NCI-H1092 treated with DMSO at 0.1 percent for 48 hours (cell line): ENCODE results near the gene SETD5.

Experiments
- DNase-seq: peaks from one replicate; lab custom pipeline; 2025; lab: John Stamatoyannopoulos, UW

The SETD5 gene, protein sequence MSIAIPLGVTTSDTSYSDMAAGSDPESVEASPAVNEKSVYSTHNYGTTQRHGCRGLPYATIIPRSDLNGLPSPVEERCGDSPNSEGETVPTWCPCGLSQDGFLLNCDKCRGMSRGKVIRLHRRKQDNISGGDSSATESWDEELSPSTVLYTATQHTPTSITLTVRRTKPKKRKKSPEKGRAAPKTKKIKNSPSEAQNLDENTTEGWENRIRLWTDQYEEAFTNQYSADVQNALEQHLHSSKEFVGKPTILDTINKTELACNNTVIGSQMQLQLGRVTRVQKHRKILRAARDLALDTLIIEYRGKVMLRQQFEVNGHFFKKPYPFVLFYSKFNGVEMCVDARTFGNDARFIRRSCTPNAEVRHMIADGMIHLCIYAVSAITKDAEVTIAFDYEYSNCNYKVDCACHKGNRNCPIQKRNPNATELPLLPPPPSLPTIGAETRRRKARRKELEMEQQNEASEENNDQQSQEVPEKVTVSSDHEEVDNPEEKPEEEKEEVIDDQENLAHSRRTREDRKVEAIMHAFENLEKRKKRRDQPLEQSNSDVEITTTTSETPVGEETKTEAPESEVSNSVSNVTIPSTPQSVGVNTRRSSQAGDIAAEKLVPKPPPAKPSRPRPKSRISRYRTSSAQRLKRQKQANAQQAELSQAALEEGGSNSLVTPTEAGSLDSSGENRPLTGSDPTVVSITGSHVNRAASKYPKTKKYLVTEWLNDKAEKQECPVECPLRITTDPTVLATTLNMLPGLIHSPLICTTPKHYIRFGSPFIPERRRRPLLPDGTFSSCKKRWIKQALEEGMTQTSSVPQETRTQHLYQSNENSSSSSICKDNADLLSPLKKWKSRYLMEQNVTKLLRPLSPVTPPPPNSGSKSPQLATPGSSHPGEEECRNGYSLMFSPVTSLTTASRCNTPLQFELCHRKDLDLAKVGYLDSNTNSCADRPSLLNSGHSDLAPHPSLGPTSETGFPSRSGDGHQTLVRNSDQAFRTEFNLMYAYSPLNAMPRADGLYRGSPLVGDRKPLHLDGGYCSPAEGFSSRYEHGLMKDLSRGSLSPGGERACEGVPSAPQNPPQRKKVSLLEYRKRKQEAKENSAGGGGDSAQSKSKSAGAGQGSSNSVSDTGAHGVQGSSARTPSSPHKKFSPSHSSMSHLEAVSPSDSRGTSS (N-terminal part only)

DNA sequence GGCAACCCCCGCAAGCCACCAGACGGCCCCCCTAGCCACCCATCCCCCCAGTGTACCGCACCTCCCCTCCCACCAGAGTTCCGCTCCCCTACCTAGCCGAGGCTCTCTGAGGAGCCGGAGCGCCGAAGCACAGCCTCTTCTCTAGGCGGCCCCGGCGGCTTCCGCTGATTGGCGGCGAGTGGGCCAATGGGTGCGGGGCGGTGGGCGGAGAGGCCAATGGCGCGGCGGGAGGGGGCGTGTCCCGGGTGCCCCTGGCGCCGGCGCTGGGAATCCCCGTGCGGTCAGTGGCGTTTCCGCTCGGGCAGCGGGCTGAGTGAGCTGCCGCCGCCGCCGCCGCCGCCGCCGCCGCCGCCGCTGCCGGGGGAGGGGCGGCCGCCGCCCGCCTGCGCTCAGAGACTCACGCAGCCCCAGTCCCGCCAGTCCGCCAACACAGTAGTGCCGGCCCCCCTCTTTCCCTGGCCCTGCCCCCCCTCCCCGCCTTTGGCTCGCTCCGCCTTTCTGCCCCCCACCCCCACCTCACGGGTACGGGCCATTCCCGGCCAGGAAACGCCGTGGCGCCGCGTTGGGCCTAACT, at the start of gene SETD5:
Gene SETD5 (plus strand): TSS at position 284 of the 574 bp plus-strand sequence. CDS start 31,324 bp downstream, outside the sequence.
- peak; percentile 89 for DNase-seq

DNA sequence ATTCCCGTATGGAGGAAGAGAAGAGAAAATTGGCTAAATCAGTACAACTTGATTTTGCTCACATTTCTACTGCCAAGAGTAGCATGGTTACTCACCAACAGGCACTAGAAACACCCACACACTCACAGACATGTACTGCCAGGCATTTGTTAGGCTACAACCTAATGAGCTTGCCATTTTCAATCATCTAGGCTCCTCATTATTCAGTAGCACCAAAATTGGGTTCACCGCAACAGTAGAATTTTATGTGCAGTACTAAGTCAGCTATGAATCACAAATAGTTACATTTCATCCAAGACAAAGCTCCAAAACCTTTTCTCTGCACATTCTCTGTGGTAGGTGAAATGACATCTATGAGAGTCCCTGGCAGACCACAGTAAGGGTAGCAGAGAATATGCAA, 49.5 kb upstream of the SETD5 start:
- no peak for DNase-seq

DNA sequence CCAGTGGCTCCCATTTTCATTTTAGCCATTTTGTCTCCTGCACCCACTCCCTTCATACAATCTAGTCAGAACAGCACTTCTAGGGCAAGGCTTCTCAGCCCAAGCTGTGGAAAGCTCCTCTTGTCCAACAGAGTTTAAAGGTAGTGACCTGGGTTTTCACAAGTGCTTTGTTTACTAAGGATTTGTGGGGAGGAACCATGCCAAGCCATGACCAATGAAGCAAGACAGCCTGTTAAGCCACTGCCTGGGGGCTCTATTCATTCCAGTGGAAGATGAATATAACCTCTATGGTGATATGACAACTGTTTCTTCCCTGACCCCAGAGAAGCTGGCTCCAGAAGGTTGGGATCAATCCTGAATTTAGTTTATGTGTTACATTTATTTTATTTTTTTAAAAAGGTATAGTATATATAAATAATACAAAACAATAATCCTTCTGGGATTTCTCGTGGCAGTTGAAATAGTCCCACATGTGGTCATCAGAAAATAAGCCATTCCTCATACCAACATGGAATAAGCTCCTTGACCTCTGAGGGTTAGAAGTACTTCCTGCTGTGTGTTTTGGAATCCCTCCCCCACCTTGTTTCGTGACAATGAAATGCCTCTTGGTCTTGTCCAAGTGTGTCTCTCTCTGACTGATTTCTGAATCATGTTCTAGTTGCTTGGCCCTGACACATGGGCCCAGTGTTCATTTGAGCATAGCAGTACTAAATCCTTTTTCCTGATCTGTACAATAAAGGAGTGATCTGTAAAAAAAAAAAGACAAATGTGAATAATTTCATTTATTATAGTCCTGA, 47.9 kb upstream of the SETD5 start:
- no peak for DNase-seq

DNA sequence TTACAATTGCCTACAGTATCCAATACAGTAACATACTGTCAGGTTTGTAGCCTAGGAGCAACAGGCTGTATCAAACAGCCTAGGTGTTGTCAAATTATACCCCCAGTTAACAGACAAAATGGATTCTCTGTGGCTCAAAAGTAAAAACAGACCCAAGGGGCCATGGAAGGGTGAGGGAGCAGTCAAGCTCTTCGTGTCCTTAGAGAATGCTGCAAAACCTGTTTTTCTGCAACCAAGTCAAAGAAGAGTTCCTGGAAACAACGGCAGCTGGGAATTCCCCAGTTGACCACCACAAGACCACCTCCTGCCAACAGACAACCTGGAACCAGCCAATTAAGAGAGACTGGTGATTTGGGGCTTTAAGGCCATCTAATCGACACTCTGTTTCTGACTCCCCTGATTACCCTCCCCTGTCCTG, 45.7 kb upstream of the SETD5 start:
- no peak for DNase-seq

DNA sequence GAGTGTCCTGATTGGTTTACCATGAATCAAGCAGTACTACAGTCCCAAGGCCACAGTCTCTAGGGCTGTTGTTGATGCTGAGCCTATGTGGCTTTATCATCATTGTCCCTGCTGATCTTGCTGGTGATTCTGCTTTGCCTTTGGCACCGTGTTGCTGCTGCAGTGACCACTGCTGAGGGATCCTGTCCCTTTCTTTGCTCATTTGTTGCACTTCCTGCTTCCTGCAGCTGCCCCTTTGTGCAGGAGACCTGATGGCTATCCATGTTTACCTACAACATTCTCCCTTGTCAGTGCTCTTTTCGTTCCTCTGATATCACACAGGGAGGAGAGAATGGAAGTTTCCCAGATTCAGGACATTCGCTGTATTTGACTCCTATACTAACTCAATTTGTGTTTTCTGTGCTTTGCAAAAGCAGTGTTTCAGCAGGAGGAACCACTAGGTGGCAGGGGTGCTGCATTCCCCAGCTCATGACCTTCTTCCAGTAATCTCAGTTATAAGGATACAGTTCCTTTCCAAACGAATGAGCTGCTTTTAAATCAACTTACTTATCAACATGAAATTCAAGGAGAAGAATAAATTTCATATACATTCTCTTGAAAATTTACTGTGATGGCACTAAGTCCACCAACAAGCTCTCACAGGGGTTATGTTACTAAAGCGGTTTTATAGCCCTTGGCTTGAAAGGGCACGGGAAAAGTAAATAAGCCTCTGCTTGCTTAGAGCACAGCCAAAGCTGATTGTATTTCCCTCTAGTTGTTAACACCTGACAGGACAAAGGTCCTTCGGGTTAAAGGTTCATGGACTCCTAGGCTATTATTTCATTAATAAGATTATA, 44.3 kb upstream of the SETD5 start:
- peak; percentile 67 for DNase-seq

DNA sequence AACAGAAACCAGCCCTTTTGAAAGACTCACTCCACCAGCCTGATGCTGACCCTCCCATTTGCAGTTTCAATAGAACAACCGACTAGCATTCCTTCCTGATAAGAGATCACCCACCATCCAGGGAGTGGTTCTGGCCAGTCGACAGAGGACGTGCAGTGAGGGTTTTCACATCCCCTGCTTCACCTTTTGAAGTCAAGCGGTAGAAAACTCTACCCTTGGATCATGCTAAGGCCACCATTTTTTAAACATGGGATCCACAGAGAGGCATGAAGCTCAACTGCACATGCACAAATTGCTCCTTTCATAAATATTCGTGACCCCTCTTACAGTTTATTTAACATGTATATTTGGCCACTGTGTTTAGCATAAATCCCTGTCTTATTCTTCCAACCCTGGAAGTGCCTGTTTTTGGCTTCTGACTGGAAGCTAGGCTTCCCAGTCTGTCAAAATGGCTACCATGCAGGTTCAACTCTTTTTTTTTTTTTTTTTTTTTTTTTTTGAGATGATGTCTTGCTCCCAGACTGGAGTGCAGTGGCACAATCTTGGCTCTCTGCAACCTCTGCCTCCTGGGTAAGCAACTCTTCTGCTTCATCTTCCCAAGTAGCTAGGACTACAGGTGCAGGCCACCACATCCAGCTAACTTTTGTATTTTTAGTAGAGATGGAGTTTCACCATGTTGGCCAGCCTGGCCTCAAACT, 35.6 kb upstream of the SETD5 start:
- no peak for DNase-seq

DNA sequence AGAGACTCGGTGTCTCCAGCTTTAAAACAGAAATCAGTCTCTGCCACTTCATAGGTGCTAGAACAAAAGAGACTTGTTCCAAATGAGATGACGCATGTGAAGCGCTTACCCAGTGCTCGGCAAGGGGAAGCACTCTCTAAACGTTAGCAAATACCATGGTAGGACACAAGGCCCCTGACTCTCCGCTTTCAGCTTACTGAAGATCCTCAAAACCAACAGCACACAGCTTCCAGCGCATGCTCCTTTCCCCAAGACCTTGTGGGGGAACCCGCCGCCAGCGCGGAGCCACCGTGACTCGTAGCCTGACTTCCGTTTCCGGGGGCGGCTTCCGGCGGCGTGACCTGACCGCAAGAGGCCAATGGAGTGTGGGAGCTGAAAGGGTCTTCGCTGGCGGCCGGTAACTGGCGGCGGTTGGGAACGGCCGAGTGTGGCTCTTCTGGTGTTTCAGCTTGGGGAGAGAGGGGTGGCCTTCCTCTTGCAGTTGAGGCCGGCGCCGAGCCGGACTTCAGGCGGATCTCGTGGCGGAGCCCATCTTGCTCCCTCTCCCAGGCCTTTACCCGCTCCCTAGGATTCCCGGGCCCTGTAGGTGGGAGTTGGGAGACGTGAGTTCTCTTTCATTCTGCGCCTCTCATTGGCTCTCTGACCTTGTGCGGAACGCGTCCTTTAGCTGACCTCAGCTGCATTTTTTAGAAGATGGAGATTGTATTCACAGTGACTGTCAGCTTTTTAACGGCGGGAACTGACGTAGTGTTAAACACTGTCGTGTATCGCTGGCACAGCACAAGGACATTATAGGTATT, 34.5 kb upstream of the SETD5 start, which contains the start of gene THUMPD3:
Gene THUMPD3 (plus strand): TSS at position 324 of the 800 bp plus-strand sequence. CDS start 2,015 bp downstream, outside the sequence.
- peak; percentile 81 for DNase-seq

DNA sequence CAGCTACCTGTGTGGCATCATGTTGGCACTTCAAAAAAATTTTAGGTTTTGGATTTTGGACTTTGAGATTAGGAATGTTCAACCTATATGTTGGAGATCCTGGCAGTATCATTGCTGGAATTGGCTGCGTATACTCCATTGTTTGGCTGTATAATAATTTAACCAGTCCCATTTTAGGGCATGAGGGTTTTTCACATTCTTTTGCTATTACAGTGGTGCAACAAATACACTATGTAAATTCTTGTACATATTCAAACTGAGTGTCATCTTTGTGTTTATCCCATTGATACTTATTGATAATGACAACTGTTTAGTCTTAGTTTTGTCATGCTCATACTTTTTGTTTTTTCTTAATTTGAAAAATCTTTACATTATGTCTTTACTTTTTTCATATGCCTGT, 27.9 kb upstream of the SETD5 start:
- no peak for DNase-seq

DNA sequence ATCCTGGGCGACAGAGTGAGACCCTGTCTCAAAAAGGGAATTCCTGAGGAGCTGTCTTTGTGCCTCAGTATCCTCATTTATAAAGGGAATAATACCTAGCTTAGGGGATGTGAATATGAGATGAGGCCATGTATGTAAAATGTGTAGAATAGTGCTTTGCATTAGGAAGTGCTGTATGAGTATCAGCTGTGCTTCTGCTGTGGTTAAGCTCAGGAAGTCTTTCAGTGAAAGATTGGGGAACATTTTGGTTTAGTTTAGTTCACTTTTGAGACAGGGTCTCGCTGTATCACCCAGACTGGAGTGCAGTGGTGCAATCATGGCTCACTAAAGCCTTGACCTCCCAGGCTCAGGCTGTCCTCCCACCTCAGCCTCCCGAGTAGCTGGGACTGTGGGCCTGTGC, 23.9 kb upstream of the SETD5 start:
- DNase-seq: no peak

DNA sequence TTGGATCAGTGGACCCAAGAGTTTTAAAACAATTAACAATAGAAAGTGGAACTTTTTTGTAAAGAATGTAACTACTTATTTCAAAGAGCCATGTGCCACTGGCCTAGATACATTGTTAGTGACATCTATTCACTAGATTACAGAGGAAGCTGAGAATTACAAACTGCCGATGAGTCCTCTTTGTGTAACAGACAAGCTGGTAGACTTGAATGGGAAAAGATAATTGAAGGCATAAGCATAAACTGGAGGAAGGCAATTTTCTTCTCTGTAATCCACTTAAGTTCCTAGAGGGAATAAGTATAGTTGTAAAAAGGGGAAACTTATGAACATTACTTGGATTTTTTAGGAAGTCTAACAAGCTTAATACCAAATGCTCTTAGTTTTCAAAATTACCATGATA, 19.4 kb upstream of the SETD5 start:
- no peak for DNase-seq

DNA sequence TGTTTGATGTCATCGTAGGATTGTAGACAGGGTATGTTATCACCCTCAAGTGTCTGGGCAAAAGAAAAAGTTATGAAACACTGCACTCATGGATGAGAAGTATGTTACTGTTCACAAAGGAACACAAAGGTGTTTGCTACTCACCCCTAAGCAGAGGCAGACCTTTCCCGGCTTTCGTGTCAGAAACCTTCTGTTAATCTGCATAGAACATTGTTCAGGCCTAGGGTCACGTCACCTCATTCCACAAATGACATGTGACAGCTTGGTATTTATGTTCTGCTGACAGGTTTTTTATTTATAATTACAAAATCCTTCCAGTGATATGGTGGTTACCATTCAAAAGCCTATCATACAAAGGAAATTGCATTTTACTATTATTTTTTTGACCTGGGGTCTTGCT, 18.1 kb upstream of the SETD5 start:
- DNase-seq: no peak

DNA sequence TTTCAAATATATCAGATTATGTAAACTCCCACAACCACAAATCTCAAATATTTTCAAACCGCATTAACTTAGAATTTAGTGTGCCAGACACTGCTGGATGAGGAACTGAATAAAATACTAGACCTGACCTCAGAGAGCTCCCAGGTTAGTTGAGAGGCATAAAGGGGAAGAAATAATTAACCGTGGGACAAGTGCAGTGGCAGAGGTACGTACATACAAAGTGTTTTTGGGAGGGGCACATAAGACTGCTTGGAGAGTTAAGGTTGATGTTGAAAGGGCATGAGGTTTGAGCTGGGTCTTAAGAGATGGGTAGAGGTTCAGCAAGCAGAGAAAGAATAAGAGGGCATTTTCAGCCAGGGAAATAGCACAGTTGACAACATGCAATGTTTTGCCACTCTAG, 17.4 kb upstream of the SETD5 start:
- no peak for DNase-seq

DNA sequence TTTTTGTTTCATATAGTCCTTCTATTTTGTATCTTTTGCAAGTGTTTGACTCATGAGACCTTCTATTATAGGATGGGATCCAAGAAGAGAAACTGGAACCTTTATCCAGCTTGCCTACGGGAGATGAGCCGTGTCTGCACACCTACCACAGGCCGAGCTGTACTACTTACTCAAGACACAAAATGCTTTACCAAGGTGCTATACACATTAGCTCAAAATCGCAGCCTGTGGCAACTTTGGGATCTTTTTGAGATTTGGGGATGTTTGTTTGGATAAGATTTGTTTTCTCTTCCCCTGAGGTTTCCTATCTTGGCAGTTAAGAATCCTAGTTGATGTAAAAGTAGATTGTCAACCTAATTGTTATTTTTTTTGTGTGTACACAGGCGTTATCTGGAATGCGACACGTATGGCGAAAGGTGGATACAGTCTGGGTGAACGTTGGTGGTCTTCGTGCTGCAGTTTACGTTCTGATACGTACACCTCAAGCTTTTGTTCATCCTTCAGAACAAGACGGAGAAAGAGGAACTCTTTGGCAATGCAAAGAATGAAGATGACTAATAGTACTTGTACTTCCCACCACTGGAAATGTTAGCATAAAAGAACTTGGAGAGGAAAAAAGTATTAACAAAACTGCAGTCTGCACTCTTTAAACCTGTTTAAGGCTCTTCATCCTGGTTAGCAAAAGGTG, 13.1 kb upstream of the SETD5 start:
- DNase-seq: no peak

DNA sequence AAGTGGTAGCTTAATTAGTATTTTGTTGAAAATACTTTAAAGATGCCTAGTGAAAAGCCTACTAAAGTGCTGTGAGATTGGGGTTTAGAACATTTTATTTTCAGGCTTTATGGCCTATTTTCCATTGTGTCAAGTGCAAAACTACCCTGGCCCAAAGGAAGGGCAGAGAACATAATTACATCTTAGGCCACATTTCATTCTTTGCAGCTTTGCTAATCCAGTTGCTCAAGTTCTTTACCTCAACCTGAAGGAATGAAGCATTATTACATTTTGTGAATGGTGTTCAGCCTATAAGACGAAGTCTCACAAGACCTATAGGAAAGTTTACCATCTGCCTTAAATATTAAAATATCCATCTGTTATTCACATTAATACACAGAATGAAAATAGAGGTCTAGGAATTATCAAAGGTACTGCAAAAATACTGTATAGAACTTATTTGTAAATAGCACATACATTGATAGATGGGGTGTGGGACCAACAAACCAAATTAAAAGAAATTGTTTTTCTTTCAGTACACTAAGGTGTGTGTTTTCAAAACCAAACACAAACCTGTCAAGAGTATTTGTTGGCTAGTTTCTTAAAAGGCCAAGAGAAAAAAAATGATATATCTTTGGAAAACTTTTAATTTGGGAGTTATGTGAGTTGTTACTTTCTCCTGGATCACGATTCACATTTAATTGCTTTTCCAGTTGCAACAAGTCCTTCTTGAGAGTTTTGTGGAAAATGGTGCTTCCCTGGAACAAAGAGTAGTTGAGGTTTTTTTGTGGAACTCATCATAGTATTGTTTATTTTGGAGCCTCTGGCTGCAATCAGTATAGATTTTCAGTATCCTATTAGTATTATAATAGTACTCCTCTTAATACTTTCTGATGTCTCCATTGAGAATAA, 12.0 kb upstream of the SETD5 start:
- no peak for DNase-seq

DNA sequence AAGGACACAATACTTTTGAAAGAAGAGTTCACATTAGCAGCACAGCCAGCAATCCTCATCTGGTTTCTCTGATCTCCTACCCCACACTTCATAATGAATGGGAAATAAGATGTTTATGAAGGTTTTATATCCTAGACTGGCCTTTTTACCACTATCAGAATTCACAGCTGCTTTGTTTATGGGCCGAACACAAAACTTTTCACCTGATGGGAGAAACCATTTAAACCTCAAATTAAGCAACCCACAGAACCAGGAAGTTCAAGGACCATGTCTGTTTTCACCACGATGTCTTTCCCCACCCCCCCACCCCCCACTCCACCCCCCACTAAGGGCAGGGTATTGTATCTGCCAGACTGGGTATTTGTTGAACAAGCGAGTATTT, 11.3 kb upstream of the SETD5 start:
- DNase-seq: no peak

DNA sequence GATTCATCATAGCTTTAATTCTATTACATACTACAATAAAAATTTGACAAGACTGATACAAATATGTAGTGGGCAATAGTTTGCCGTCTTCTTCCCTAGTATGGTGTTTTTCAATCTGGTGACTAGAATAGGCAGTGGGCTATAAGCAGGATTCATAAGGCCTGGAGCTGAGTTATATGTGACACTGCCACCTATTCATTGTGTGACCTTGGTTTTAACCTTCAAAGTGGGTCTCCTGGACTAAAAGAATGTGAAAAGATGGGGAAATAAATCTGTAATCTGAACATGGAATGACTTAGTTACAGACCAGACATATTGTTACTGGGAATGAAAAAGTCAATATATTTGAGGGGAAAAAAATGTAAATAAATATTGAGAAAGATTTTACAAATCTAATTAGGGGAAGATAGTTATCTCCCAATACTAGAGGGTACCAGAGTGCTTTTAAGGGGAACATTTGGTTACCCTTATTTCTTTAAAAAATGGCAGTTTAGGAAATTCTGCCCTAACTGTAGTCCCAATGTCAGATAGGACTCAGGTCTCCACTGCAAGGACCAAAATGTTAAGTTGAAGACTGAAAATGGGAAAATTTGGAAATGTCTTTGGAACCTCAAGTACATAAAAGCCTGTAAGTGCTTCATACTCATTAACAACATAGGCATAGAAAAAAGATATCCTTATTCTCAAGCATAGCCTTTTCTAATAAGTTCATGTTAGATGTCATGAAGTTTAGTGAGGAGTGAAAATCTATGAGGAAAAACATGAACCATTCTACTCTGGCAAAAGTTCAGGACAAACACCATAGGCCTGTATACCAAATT, 10.7 kb upstream of the SETD5 start:
- DNase-seq: no peak
